Vagina (tissue), 2 donors: ENCODE results near the gene CCDC85C.

Experiments
- CTCF ChIP-seq, 3 experiments: fragments of 450-650 bp in 2 of 3; fragments of 200-600 bp in 1 of 3; sonication (generic) in 1 of 3; IDR thresholded peaks; one replicate each; pipeline ENCODE4 v1.5.1; 2017 to 2019; ENCODE audit warnings: antibody characterized with exemption in 3 of 3, mild to moderate bottlenecking in 2 of 3, moderate library complexity in 2 of 3
- POLR2A ChIP-seq, 2 donors: fragments of 450-650 bp; IDR thresholded peaks; one replicate each; pipeline ENCODE4 v1.6.1; 2017; ENCODE audit warnings: antibody characterized with exemption in 2 of 2, mild to moderate bottlenecking in 2 of 2, moderate library complexity in 2 of 2
- POLR2AphosphoS5 ChIP-seq, 2 donors: sonication (generic); formaldehyde crosslinking; IDR thresholded peaks; one replicate each; pipeline ENCODE4 v1.9.0; 2017; ENCODE audit warnings: antibody characterized with exemption in 2 of 2, mild to moderate bottlenecking in 2 of 2, low read depth in 1 of 2; ENCODE audit not compliant: insufficient read depth in 1 of 2

GRCh38 chr14:99538733-99539132 is 65.3 kb downstream of the CCDC85C start:
- no peak for TF ChIP-seq CTCF (IDR thresholded peaks at IDR 0.05)
- no peak for TF ChIP-seq POLR2AphosphoS5 (IDR thresholded peaks at IDR 0.05; ENCODE audit: insufficient read depth in 1 of 2, low read depth in 1 of 2)
- TF ChIP-seq POLR2A (IDR thresholded peaks at IDR 0.05), result no peak
